Urinary bladder (tissue), 4 donors: ENCODE data around the gene CDS2. TPM values are rescaled to one million over a fixed set of nuclear protein-coding genes. Genes with fewer than 3 reads are reported as not detected.
"Not testable (repeated sequence)": the region's sequence is repeated elsewhere in the genome, so short reads cannot be mapped to it uniquely, and the experiment has no call there.

Experiments used
- DNase-seq: peaks from one replicate; pipeline ENCODE4 v3.0.0-alpha.2; 2015; ENCODE audit errors: extremely low spot score
- H3K27ac ChIP-seq: one replicate; pipeline ENCODE4 v1.5.1; 2013; ENCODE audit warnings: low read depth, mild to moderate bottlenecking, moderate library complexity
- H3K36me3 ChIP-seq: one replicate; pipeline ENCODE4 v1.6.1; 2013; ENCODE audit warnings: mild to moderate bottlenecking, moderate library complexity; ENCODE audit not compliant: insufficient read depth
- H3K4me1 ChIP-seq: one replicate; pipeline ENCODE4 v1.6.1; 2013; ENCODE audit warnings: mild to moderate bottlenecking, moderate library complexity; ENCODE audit not compliant: insufficient read depth
- H3K4me3 ChIP-seq: one replicate; pipeline ENCODE4 v1.5.1; 2013; ENCODE audit warnings: low read depth, low read length
- WGBS: extraction: QIAGEN DNeasy Blood & Tissue Kit; methylation state at CpG from one replicate; pipeline ENCODE4 v1.1.7; 2013; 5-methylcytosine and 5-hydroxymethylcytosine counted together
- polyA plus RNA-seq: library from polyadenylated mRNA; stranded (reverse); fragments of 200-250 nt; gene quantifications from one replicate; pipeline ENCODE4 v1.2.3, GENCODE V29; 2013
- total RNA-seq: library from RNA; depleted of rRNA; stranded (reverse); fragments of >200 nt; gene quantifications from one replicate; pipeline ENCODE4 v1.2.3, GENCODE V29; 2014
- donor health status: healthy with polysubstance abuse.
- donor health status: healthy.

CDS2 gene
- total RNA-seq (36.9 TPM), polyA plus RNA-seq (22.1 TPM)

GRCh38 chr20:5126512-5127203 lies at the start of gene CDS2:
TSS of gene CDS2 (plus strand) at chr20:5127008. CDS start at chr20:5127093, 85 bp downstream.
- under 1% methylated on average over 78 of the region's 78 CpGs for WGBS
- H3K4me1 ChIP-seq = peaks cover 1% of the 10 kb centered on the region

GRCh38 chr20:5077761-5078387 lies 48.9 kb upstream of the CDS2 start:
- DNase-seq = no peak
- H3K4me1 ChIP-seq = no peaks in the 10 kb centered on the region
- no peaks in the 10 kb centered on the region for H3K36me3 ChIP-seq
- 42% methylated on average over 4 of the region's 4 CpGs for WGBS
- H3K27ac ChIP-seq = peak overlapping the region; percentile 49
- peak overlapping the region; percentile 21 for H3K4me3 ChIP-seq

More at GRCh38 chr20:5126512-5127203, at the start of gene CDS2:
- H3K27ac ChIP-seq = peak within 1 kb of the TSS; percentile 93
- DNase-seq = peak; percentile 97
- no peaks in the 10 kb centered on the region for H3K36me3 ChIP-seq
- H3K4me3 ChIP-seq = peak within 1 kb of the TSS; percentile 74

DNA sequence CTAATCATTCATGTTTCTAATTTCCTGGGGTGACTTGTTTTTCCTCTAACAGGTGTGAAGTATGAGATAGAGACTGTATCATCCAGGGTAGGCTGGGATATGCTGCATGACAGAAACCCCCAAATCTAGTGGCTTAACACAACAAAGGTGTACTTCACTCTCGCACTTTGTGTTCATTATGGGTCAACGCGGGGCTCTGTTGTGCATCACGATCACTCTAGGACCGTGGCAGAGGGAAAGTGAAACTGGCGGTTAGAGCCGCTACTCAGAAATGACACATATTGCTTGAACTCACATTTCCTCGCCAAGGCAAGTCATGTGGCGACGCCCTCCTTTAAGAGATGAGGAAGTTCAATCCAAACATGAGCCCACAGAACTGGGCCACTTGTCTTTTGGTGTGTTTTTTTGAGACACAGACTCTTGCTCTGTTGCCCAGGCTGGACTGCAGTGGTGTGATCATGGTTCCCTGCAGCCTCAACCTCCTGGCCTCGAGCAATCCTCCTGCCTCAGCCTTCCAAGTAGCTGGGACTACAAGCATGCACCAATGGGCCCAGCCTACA lies 48.3 kb upstream of the CDS2 start:
- no peaks in the 10 kb centered on the region for H3K4me1 ChIP-seq
- DNase-seq = no peak
- WGBS = 54% methylated on average over 11 of the region's 11 CpGs
- H3K4me3 ChIP-seq = peak overlapping the region; percentile 21
- peak overlapping the region; percentile 49 for H3K27ac ChIP-seq
- no peaks in the 10 kb centered on the region for H3K36me3 ChIP-seq

DNA sequence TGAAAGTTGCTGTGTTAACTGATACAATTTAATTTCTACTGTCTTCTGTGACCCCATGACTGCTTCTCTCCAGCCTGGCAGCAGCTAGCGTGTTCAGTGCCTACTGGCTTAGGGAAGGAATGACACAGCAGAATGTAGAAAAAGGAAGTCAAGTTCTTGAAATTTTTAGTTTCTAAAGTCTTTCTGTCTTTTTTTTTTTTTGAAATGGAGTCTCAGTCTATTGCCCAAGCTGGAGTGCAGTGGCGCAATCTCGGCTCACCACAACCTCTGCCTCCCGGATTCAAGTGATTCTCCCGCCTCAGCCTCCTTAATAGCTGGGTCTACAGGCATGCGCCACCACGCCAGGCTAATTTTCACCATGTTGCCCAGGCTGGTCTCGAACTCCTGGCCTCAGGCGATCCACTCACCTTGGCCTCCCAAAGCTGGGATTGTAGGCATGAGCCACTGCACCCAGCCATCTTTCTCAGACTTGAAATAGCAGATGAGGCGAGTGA lies 46.4 kb upstream of the CDS2 start:
- H3K27ac ChIP-seq = no peak overlapping the region
- 87% methylated on average over 10 of the region's 10 CpGs for WGBS
- DNase-seq = no peak

DNA sequence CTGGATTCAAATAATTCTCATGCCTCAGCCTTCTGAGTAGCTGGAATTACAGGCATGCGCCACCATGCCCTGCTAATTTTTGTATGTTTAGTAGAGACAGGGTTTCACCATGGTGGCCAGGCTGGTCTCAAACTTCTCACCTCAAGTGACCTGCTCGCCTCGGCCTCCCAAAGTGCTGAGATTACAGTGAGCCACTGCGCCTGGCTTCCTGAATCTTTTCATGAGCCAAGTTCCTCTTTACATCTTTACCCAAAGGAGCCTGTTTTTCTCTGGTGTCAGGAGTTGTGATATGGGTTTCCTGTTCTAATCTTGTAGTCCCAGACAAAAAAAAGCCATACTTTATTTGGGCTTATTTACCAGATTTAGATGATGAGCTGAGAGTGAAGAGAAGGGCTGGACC lies 41.4 kb upstream of the CDS2 start:
- Histone ChIP-seq H3K4me1 (no peaks in the 10 kb centered on the region), H3K36me3 (no peaks in the 10 kb centered on the region), H3K27ac (no peak overlapping the region), H3K4me3 (no peak overlapping the region)
- no peak for DNase-seq
- WGBS = 87% methylated on average over 4 of the region's 4 CpGs

More for the DNA sequence above, 46.4 kb upstream of the CDS2 start:
- Histone ChIP-seq H3K4me3 (no peak overlapping the region), H3K4me1 (no peaks in the 10 kb centered on the region), H3K36me3 (no peaks in the 10 kb centered on the region)

- H3K4me1 ChIP-seq = no peaks in the 10 kb centered on the region
- DNase-seq = no peak
- 80% methylated on average over 3 of the region's 3 CpGs for WGBS
- H3K27ac ChIP-seq = no peak overlapping the region
- no peaks in the 10 kb centered on the region for H3K36me3 ChIP-seq
- H3K4me3 ChIP-seq = no peak overlapping the region
Observed at GRCh38 chr20:5088688-5089087, 38.1 kb upstream of the CDS2 start.

GRCh38 chr20:5090191-5090590 lies 36.6 kb upstream of the CDS2 start:
- WGBS = 73% methylated on average over 4 of the region's 4 CpGs
- H3K4me3 ChIP-seq = no peak overlapping the region
- no peak overlapping the region for H3K27ac ChIP-seq
- H3K36me3 ChIP-seq = no peaks in the 10 kb centered on the region
- DNase-seq = no peak
- H3K4me1 ChIP-seq = no peaks in the 10 kb centered on the region

DNA sequence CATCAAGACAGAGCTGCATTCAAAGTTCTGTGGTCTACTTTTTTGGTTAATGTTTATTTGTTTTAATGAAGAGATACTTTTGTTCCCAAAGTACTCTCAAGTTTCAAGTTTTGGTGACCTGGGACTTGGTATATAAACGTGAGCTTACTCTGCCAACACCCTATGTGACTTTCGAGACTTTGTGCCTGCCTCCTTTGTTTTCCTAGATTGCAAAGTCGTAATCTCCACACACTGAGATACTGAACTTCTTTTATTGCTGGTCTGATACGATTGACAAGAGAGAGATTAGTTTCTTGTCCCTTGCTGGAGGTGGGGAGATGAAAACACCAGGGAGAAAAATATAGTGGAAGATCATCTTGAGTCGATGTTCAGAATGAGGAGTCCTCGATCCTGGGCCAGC lies 34.9 kb upstream of the CDS2 start:
- Histone ChIP-seq H3K4me3 (no peak overlapping the region), H3K27ac (no peak overlapping the region), H3K36me3 (peaks cover 2% of the 10 kb centered on the region), H3K4me1 (no peaks in the 10 kb centered on the region)
- 88% methylated on average over 6 of the region's 6 CpGs for WGBS
- DNase-seq = no peak

GRCh38 chr20:5092765-5093339 lies 34.0 kb upstream of the CDS2 start:
- whole genome bisulfite sequencing = 81% methylated on average over 4 of the region's 4 CpGs
- Histone ChIP-seq H3K4me3 (no peak overlapping the region), H3K27ac (no peak overlapping the region), H3K4me1 (no peaks in the 10 kb centered on the region), H3K36me3 (peaks cover 2% of the 10 kb centered on the region)
- DNase-seq = no peak

GRCh38 chr20:5095454-5095853 lies 31.4 kb upstream of the CDS2 start:
- 92% methylated on average over 3 of the region's 3 CpGs for WGBS
- no peak overlapping the region for H3K27ac ChIP-seq

GRCh38 chr20:5095931-5096330 lies 30.9 kb upstream of the CDS2 start:
- Histone ChIP-seq H3K4me3 (no peak overlapping the region), H3K4me1 (no peaks in the 10 kb centered on the region), H3K27ac (no peak overlapping the region), H3K36me3 (peaks cover 2% of the 10 kb centered on the region)
- WGBS = 93% methylated on average over 3 of the region's 3 CpGs
- no peak for DNase-seq

More at GRCh38 chr20:5095454-5095853, 31.4 kb upstream of the CDS2 start:
- no peak for DNase-seq
- H3K4me1 ChIP-seq = no peaks in the 10 kb centered on the region
- peaks cover 2% of the 10 kb centered on the region for H3K36me3 ChIP-seq
- no peak overlapping the region for H3K4me3 ChIP-seq

GRCh38 chr20:5096463-5096862 lies 30.3 kb upstream of the CDS2 start:
- Histone ChIP-seq H3K4me1 (no peaks in the 10 kb centered on the region), H3K4me3 (no peak overlapping the region), H3K36me3 (peaks cover 2% of the 10 kb centered on the region), H3K27ac (no peak overlapping the region)
- DNase-seq = no peak
- 93% methylated on average over 2 of the region's 2 CpGs for WGBS

DNA sequence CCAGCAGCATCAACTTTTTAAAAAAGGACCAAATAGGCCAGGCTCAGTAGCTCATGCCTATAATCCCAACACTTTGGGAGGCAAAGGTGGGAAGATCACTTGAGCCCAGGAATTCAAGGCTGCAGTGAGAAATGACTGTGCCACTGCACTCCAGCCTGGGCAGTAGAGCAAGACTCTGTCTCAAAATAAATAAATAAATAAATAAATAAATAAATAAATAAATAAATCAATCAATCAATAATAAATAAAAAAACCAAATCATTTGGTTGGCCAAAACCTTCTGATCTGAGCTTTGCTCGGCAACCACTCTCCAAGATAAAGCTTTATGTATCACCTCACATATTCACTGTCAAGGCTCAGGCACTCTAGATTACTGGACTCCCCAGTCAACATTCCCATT lies 27.8 kb upstream of the CDS2 start:
- 87% methylated on average over 1 of the region's 1 CpG for WGBS
- DNase-seq, H3K4me1 ChIP-seq, H3K4me3 ChIP-seq, H3K36me3 ChIP-seq, H3K27ac ChIP-seq: not testable (repeated sequence)

DNA sequence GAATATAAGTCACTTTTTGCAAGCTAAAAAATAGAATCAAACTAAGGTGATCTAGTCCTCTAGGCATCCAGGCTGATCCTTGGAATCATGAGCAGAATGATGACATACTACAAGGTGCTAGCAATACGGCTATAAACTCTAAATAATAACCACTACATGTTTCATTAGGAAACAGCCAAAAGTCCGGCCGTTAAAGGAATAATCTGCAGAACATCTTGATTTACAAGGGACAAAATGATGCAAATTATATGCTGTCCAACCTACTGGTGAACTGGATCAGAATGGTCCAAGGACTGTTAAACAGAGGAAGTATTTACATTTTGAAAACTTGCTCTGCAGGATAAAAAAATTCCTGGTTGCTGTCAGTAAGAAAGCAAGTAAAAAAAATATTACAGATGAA lies 26.9 kb upstream of the CDS2 start:
- not testable (repeated sequence) for DNase-seq, H3K27ac ChIP-seq, H3K4me1 ChIP-seq, H3K4me3 ChIP-seq, H3K36me3 ChIP-seq
- WGBS = 93% methylated on average over 3 of the region's 3 CpGs
